ENCODE measurements around the gene TGFBR2. TPM values are rescaled to one million over a fixed set of nuclear protein-coding genes. Genes with fewer than 3 reads are reported as not detected.

Gene TGFBR2
- total and polyA plus RNA-seq, 10 of the 15 experiments (the other 5 are each of a cell fraction or from before 2014, with no cell fraction given): 0.02 to 0.98 (median 0.18) TPM; not detected in 1

DNA sequence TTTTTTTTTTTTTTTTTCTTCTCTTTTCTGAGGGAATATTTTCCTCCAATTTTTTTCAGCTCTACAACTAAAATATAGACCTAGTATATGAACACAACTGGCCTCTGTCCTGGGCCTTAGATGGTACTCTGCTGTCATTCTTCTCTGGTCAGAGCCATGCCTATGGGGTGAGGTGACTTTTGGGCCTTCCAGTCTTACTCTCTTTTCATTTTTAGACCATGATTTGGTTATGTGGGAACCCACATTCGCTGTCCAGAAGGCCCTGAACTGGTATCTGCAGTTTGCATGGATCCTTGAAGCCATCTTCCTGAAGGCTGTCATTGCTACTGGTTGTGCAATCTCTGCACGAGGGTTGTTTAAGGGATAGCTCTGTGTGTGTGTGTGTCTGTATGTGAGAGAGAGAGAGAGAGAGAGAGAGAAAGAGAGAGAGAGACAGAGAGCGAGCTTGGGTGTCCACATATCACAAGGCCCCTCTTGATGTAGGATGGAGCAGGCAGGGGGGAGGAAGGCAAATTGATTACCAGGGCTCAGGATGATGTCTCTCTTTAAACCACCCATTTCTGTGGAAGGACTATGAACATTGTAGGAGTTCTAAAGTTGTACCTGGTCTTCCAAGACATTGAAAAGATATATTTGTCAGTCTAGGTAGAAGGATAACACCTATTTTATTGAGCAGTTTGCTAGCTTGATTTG is 6.9 kb downstream of the TGFBR2 start:
- no peaks in the 10 kb centered on the region for H3K9me3 ChIP-seq (replicated peaks; ENCODE audit: control insufficient read depth, insufficient read depth, low read length)
- ChIA-PET POLR2A (no interaction called here), SMC1A (ENCODE audit: uncharacterized antibody, unreplicated experiment) (interaction anchor here (0.6 kb wide), 1 partner anchor 135 kb away, joined by 3 read pairs; no protein-coding TSS in a partner anchor), RAD21 (ENCODE audit: unreplicated experiment) (interaction anchor here (0.5 kb wide), 1 partner anchor 331 kb away, joined by 3 read pairs; no protein-coding TSS in a partner anchor), CTCF (interaction anchor here (0.6 kb wide), 2 partner anchors 23 to 409 kb away, joined by 3 read pairs; no protein-coding TSS in a partner anchor)
- BruUV-seq (replicated peaks): no TSS peak
- H4K20me1 ChIP-seq (ENCODE audit: control insufficient read depth, insufficient read depth): no peaks in the 10 kb centered on the region
- H2AFZ ChIP-seq (ENCODE audit: control insufficient read depth, low read depth, low read length): no peak overlapping the region
- no peak overlapping the region for H3K27ac ChIP-seq (ENCODE audit: control insufficient read depth, insufficient read depth)
- no peak for ATAC-seq
- FAIRE-seq: no peak
- no peak for DNase-seq (ENCODE audit: low read depth, low spot score)
- TF ChIP-seq JUNB (IDR thresholded peaks at IDR 0.05) (no peak), SP1 (IDR thresholded peaks at IDR 0.05; ENCODE audit: low read depth, low read length) (no peak), RB1 (IDR thresholded peaks at IDR 0.05; ENCODE audit: borderline replicate concordance) (no peak), RBBP5 (conservative IDR thresholded peaks at IDR 0.05) (no peak), REST (IDR thresholded peaks at IDR 0.05; ENCODE audit: low read depth, low read length) (no peak), KLF5 (IDR thresholded peaks at IDR 0.05; ENCODE audit: partially characterized antibody) (no peak), GATAD2B (conservative IDR thresholded peaks at IDR 0.05; ENCODE audit: low read depth) (no peak)
- TF ChIP-seq, protein P1, sequence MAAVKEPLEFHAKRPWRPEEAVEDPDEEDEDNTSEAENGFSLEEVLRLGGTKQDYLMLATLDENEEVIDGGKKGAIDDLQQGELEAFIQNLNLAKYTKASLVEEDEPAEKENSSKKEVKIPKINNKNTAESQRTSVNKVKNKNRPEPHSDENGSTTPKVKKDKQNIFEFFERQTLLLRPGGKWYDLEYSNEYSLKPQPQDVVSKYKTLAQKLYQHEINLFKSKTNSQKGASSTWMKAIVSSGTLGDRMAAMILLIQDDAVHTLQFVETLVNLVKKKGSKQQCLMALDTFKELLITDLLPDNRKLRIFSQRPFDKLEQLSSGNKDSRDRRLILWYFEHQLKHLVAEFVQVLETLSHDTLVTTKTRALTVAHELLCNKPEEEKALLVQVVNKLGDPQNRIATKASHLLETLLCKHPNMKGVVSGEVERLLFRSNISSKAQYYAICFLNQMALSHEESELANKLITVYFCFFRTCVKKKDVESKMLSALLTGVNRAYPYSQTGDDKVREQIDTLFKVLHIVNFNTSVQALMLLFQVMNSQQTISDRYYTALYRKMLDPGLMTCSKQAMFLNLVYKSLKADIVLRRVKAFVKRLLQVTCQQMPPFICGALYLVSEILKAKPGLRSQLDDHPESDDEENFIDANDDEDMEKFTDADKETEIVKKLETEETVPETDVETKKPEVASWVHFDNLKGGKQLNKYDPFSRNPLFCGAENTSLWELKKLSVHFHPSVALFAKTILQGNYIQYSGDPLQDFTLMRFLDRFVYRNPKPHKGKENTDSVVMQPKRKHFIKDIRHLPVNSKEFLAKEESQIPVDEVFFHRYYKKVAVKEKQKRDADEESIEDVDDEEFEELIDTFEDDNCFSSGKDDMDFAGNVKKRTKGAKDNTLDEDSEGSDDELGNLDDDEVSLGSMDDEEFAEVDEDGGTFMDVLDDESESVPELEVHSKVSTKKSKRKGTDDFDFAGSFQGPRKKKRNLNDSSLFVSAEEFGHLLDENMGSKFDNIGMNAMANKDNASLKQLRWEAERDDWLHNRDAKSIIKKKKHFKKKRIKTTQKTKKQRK (IDR thresholded peaks at IDR 0.05; ENCODE audit: low read depth, low read length): no peak
- in situ Hi-C loops (cut with MboI) (no loop called here), intact Hi-C loops (cut with micrococcal nuclease; ENCODE audit: unreplicated experiment) (no loop called here)
- no peak overlapping the region for H3K4me2 ChIP-seq (ENCODE audit: control insufficient read depth, insufficient read depth)
- H3K4me1 ChIP-seq (ENCODE audit: control insufficient read depth, insufficient read depth, low read length): no peaks in the 10 kb centered on the region
- H3K27me3 ChIP-seq (replicated peaks in 1 of 2; ENCODE audit: control insufficient read depth in 2 of 2, insufficient read depth in 2 of 2, low read length in 1 of 2): peaks cover 0 to 11% of the 10 kb centered on the region in 2 experiments; a peak in 3 of 4 replicates
- no peaks in the 10 kb centered on the region for H3K79me2 ChIP-seq (ENCODE audit: control insufficient read depth, insufficient read depth, low read length)
- WGBS (ENCODE audit: insufficient coverage, insufficient replicate concordance, low lambda C conversion rate, missing lambda C conversion rate): 2% methylated on average over 3 of the region's 3 CpGs
- H3K36me3 ChIP-seq (ENCODE audit: control insufficient read depth in 2 of 2, insufficient read depth in 2 of 2, low read length in 1 of 2): no peaks in the 10 kb centered on the region
- no peak overlapping the region for H3K9ac ChIP-seq (ENCODE audit: control insufficient read depth, insufficient read depth, low read length)
- H3K4me3 ChIP-seq: no peak overlapping the region
